Right cardiac atrium (tissue), 5 donors: Measurements from ENCODE around the gene ZNF22. TPM values are rescaled to one million over a fixed set of nuclear protein-coding genes. Genes with fewer than 3 reads are reported as not detected.

ENCODE experiments used
- ATAC-seq, 2 donors: fragments of 200-7000 bp; cut with Tn5 transposase; one replicate each; pipeline versions ENCODE4 v1.8.0 to v1.9.1; 2020; ENCODE audit warnings: moderate library complexity in 2 of 2, mild to moderate bottlenecking in 1 of 2
- DNase-seq, 3 donors: peaks; one replicate each; pipeline ENCODE4 v3.0.0-alpha.2; 2020
- H3K27ac ChIP-seq: one replicate; pipeline ENCODE4 v1.5.1; 2013; ENCODE audit warnings: mild to moderate bottlenecking, low read length, control low read depth, moderate library complexity
- H3K27me3 ChIP-seq: one replicate; pipeline ENCODE4 v1.6.1; 2013; ENCODE audit not compliant: control insufficient read depth, insufficient read depth
- H3K4me1 ChIP-seq: one replicate; pipeline ENCODE4 v1.6.1; 2013; ENCODE audit warnings: low read length; ENCODE audit not compliant: control insufficient read depth, insufficient read depth
- H3K4me3 ChIP-seq: one replicate; pipeline ENCODE4 v1.5.1; 2013; ENCODE audit warnings: low read length, control low read depth
- H3K9me3 ChIP-seq: one replicate; pipeline ENCODE4 v1.6.1; 2013; ENCODE audit warnings: low read length; ENCODE audit not compliant: control insufficient read depth
- WGBS: extraction: QIAGEN DNeasy Blood & Tissue Kit; methylation state at CpG from one replicate; pipeline ENCODE4 v1.1.7; 2013; 5-methylcytosine and 5-hydroxymethylcytosine counted together
- intact Hi-C, 4 donors: fragments of 100-400 bp; cut with DNase I; formaldehyde crosslinking; loops; one replicate each; pipeline versions ENCODE4 v1.11.0 to v1.14.0; 2022 to 2023
- polyA plus RNA-seq: library from polyadenylated mRNA; stranded (reverse); fragments of 200-250 nt; gene quantifications from one replicate; pipeline ENCODE4 v1.2.3, GENCODE V29; 2013
- total RNA-seq, 4 donors: library from RNA; stranded (reverse); fragmentation: NEBNext Ultra II Directional; extraction: Animal tissue kit (Norgen Biotek cat#: 25700); gene quantifications; one replicate each; pipeline ENCODE4 v1.2.1, GENCODE V29; 2021
- donor health status: healthy with polysubstance abuse.
- donor health status: DM: no; HTN: yes; CAD: no.
- donor health status: DM: no; HTN: no; CAD: no.
- donor health status: DM: no; HTN: yes; CAD: no; lungs with severe emphysema.
- donor health status: DM: yes; HTN: yes; CAD: no.

The ZNF22 gene
- total and polyA plus RNA-seq, 5 donors: 14.8 to 20.7 (median 19.2) TPM

- ATAC-seq: no peak
- Histone ChIP-seq H3K9me3 (no peaks in the 10 kb centered on the region), H3K4me1 (peaks cover 62% of the 10 kb centered on the region), H3K27me3 (no peaks in the 10 kb centered on the region), H3K27ac (peak overlapping the region; percentile 96), H3K4me3 (no peak overlapping the region)
- 65% methylated on average over 6 of the region's 6 CpGs for WGBS
- DNase-seq: peak in 1 of 3 donors; percentile 68
- intact Hi-C loops: no loop called here
These were observed 35.0 kb upstream of the ZNF22 start for GRCh38 chr10:44965651-44966097.

GRCh38 chr10:44966129-44966815 lies 34.5 kb upstream of the ZNF22 start:
- Histone ChIP-seq H3K27ac (peak overlapping the region; percentile 96), H3K9me3 (no peaks in the 10 kb centered on the region), H3K4me3 (no peak overlapping the region), H3K4me1 (peaks cover 62% of the 10 kb centered on the region), H3K27me3 (no peaks in the 10 kb centered on the region)
- DNase-seq (no peak), ATAC-seq (no peak)
- intact Hi-C loops: no loop called here
- 73% methylated on average over 8 of the region's 8 CpGs for WGBS

GRCh38 chr10:44966816-44967509 lies 33.8 kb upstream of the ZNF22 start:
- peak overlapping the region; percentile 96 for H3K27ac ChIP-seq
- intact Hi-C loops: no loop called here
- ATAC-seq: no peak
- H3K4me1 ChIP-seq: peaks cover 59% of the 10 kb centered on the region
- 62% methylated on average over 8 of the region's 8 CpGs for WGBS
- no peak for DNase-seq
- H3K9me3 ChIP-seq: no peaks in the 10 kb centered on the region
- H3K4me3 ChIP-seq: no peak overlapping the region
- no peaks in the 10 kb centered on the region for H3K27me3 ChIP-seq

- Histone ChIP-seq H3K4me1 (peaks cover 54% of the 10 kb centered on the region), H3K9me3 (no peaks in the 10 kb centered on the region), H3K27me3 (no peaks in the 10 kb centered on the region), H3K4me3 (no peak overlapping the region), H3K27ac (peak overlapping the region; percentile 19)
- intact Hi-C loops: no loop called here
- 58% methylated on average over 4 of the region's 4 CpGs for WGBS
- DNase-seq (no peak), ATAC-seq (peak in 1 of 2 donors; percentile 1)
These were observed 33.1 kb upstream of the ZNF22 start for GRCh38 chr10:44967616-44968015.

GRCh38 chr10:44968091-44968490 lies 32.6 kb upstream of the ZNF22 start:
- H3K4me3 ChIP-seq: no peak overlapping the region
- intact Hi-C loops: no loop called here
- H3K27ac ChIP-seq: peak overlapping the region; percentile 19
- peak; percentile 42 to 62 for ATAC-seq
- peaks cover 53% of the 10 kb centered on the region for H3K4me1 ChIP-seq
- DNase-seq: peak in 1 of 3 donors; percentile 66
- no peaks in the 10 kb centered on the region for H3K9me3 ChIP-seq
- no peaks in the 10 kb centered on the region for H3K27me3 ChIP-seq
- WGBS: 18% methylated on average over 3 of the region's 3 CpGs

- intact Hi-C loops: no loop called here
- H3K4me3 ChIP-seq: no peak overlapping the region
- no peak for ATAC-seq
- H3K4me1 ChIP-seq: peaks cover 48% of the 10 kb centered on the region
- peak overlapping the region; percentile 19 for H3K27ac ChIP-seq
- no peaks in the 10 kb centered on the region for H3K9me3 ChIP-seq
- 65% methylated on average over 11 of the region's 11 CpGs for WGBS
- DNase-seq: no peak
- no peaks in the 10 kb centered on the region for H3K27me3 ChIP-seq
These were observed 32.0 kb upstream of the ZNF22 start for GRCh38 chr10:44968500-44969400.

GRCh38 chr10:44969854-44970253 lies 30.9 kb upstream of the ZNF22 start:
- Histone ChIP-seq H3K27me3 (no peaks in the 10 kb centered on the region), H3K4me3 (no peak overlapping the region), H3K9me3 (no peaks in the 10 kb centered on the region), H3K4me1 (peaks cover 47% of the 10 kb centered on the region), H3K27ac (peak overlapping the region; percentile 43)
- intact Hi-C loops: loop anchor here in 1 of 4 donors (10.0 kb wide), 1 partner anchor 95 kb away; no protein-coding TSS in a partner anchor
- ATAC-seq: no peak
- 78% methylated on average over 9 of the region's 9 CpGs for WGBS
- DNase-seq: no peak

GRCh38 chr10:44970812-44971395 lies 29.8 kb upstream of the ZNF22 start:
- Histone ChIP-seq H3K4me3 (no peak overlapping the region), H3K9me3 (no peaks in the 10 kb centered on the region), H3K27ac (no peak overlapping the region), H3K4me1 (peaks cover 41% of the 10 kb centered on the region), H3K27me3 (no peaks in the 10 kb centered on the region)
- no peak for ATAC-seq
- DNase-seq: no peak
- intact Hi-C loops: loop anchor here in 1 of 4 donors (10.0 kb wide), 1 partner anchor 96 kb away; no protein-coding TSS in a partner anchor
- WGBS: 89% methylated on average over 8 of the region's 8 CpGs

GRCh38 chr10:44971434-44971833 lies 29.3 kb upstream of the ZNF22 start:
- H3K27ac ChIP-seq: no peak overlapping the region
- no peaks in the 10 kb centered on the region for H3K9me3 ChIP-seq
- ATAC-seq (no peak), DNase-seq (no peak)
- no peak overlapping the region for H3K4me3 ChIP-seq
- H3K27me3 ChIP-seq: no peaks in the 10 kb centered on the region
- 92% methylated on average over 11 of the region's 11 CpGs for WGBS
- H3K4me1 ChIP-seq: peaks cover 36% of the 10 kb centered on the region
- intact Hi-C loops: loop anchor here in 1 of 4 donors (10.0 kb wide), 1 partner anchor 97 kb away; no protein-coding TSS in a partner anchor

GRCh38 chr10:44971935-44972757 lies 28.6 kb upstream of the ZNF22 start:
- H3K4me1 ChIP-seq: peaks cover 31% of the 10 kb centered on the region
- no peaks in the 10 kb centered on the region for H3K27me3 ChIP-seq
- no peak for ATAC-seq
- H3K9me3 ChIP-seq: no peaks in the 10 kb centered on the region
- intact Hi-C loops: loop anchor here in 1 of 4 donors (10.0 kb wide), 1 partner anchor 97 kb away; no protein-coding TSS in a partner anchor
- peak in 1 of 3 donors; percentile 39 for DNase-seq
- H3K4me3 ChIP-seq: no peak overlapping the region
- H3K27ac ChIP-seq: no peak overlapping the region
- 93% methylated on average over 12 of the region's 12 CpGs for WGBS
